Measurements from ENCODE around the gene IZUMO4.

GRCh38 chr19:2080336-2080988, 16.3 kb upstream of the IZUMO4 start:
- TF ChIP-seq CTCF (IDR thresholded peaks at IDR 0.05) (no peak), POLR2AphosphoS5 (IDR thresholded peaks at IDR 0.05) (no peak), EP300 (IDR thresholded peaks at IDR 0.05) (no peak), POLR2A (IDR thresholded peaks at IDR 0.05) (no peak)
